GM13976 (cell line): Measurements from ENCODE around the gene CAPN14.

Experiments
- DNase-seq: peaks from one replicate; pipeline ENCODE4 v3.0.0; 2012; ENCODE audit warnings: low spot score
- in situ Hi-C: fragments of 300-500 bp; cut with MboI; formaldehyde crosslinking; loops from one replicate; pipeline ENCODE4 v1.12.0; 2022; ENCODE audit warnings: low sequenced_read_pairs, mixed read lengths, inconsistent platforms; ENCODE audit not compliant: unreplicated experiment
- TF ChIP-seq, protein P1 (sequence below): IDR thresholded peaks from 2 replicates; pipeline ENCODE4 v1.5.1; 2012; ENCODE audit warnings: borderline replicate concordance, mild to moderate bottlenecking; ENCODE audit not compliant: insufficient read depth; ENCODE audit errors: extremely low read depth, missing control alignments, control extremely low read depth

The CAPN14 gene

GRCh38 chr2:31176742-31177141 is 40.6 kb downstream of the CAPN14 start:
- TF ChIP-seq, protein P1, sequence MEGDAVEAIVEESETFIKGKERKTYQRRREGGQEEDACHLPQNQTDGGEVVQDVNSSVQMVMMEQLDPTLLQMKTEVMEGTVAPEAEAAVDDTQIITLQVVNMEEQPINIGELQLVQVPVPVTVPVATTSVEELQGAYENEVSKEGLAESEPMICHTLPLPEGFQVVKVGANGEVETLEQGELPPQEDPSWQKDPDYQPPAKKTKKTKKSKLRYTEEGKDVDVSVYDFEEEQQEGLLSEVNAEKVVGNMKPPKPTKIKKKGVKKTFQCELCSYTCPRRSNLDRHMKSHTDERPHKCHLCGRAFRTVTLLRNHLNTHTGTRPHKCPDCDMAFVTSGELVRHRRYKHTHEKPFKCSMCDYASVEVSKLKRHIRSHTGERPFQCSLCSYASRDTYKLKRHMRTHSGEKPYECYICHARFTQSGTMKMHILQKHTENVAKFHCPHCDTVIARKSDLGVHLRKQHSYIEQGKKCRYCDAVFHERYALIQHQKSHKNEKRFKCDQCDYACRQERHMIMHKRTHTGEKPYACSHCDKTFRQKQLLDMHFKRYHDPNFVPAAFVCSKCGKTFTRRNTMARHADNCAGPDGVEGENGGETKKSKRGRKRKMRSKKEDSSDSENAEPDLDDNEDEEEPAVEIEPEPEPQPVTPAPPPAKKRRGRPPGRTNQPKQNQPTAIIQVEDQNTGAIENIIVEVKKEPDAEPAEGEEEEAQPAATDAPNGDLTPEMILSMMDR: no peak

DNA sequence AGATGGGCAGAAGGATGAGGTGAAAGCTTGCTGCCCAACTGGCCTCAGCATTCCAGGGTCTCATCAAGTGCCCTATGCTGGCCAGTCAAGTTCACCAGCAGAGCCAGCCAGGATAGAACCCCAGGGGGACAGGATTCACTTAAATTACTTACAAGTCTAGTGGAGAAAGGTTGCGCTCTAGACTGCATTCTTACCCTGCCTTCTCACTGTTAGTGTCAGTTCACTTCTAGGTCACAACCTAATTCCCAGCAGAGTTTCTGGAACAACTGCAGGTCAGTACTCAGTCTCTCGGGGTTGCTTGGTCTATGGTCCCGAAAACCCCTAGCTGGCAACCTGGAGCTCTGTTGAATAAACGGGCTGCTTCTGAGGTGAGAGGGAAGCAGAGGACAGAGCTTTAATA is 46.2 kb downstream of the CAPN14 start:
- DNase-seq: no peak
- in situ Hi-C loops: loop anchor here (10.0 kb wide), 1 partner anchor 164 kb away; no protein-coding TSS in a partner anchor
- TF ChIP-seq, protein P1: no peak

More at GRCh38 chr2:31176742-31177141, 40.6 kb downstream of the CAPN14 start:
- DNase-seq: no peak
- in situ Hi-C loops: loop anchor here (10.0 kb wide), 1 partner anchor 158 kb away; no protein-coding TSS in a partner anchor

- peak; percentile 75 for DNase-seq
- TF ChIP-seq, protein P1: peak; percentile 88
- in situ Hi-C loops: loop anchor here (10.0 kb wide), 1 partner anchor 165 kb away; no protein-coding TSS in a partner anchor
These were observed 47.1 kb downstream of the CAPN14 start for GRCh38 chr2:31170071-31170698.

DNA sequence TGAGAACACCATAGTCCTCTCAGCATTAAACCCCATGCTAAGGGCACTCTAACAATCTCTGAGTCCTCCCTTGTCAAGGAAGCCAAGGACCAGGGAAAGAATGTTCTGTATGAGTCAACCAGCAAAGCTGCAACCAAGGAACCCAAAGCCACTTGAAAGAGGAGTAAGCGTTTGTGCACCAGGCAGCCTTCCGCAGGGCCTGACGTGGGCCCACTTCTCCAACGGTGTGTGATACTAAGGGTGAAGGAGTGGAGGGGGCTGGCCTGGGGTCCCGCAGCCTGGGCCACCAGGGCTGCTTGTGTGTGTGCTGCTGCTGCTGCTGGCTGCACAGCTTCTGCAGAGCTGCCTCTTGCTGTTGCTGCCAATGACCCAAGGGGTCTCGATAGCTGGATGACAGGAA is 49.0 kb downstream of the CAPN14 start:
- TF ChIP-seq, protein P1: no peak
- in situ Hi-C loops: no loop called here
- no peak for DNase-seq

GRCh38 chr2:31166925-31167324 is 50.4 kb downstream of the CAPN14 start:
- in situ Hi-C loops: no loop called here
- TF ChIP-seq, protein P1: no peak
- DNase-seq: no peak

GRCh38 chr2:31163011-31163539 is 54.2 kb downstream of the CAPN14 start:
- in situ Hi-C loops: no loop called here
- TF ChIP-seq, protein P1: no peak
- DNase-seq: no peak
